ENCODE results near the gene CENPX.

- TF ChIP-seq POLR2AphosphoS5 (IDR thresholded peaks at IDR 0.05; ENCODE audit: borderline replicate concordance, low read depth, low read length) = no peak
- no peak for TF ChIP-seq EZH2 (IDR thresholded peaks at IDR 0.05)
Measured at GRCh38 chr17:82049521-82049971, 26.9 kb upstream of the CENPX start.
